ENCODE measurements around the gene GPR32. TPM values are rescaled to one million over a fixed set of nuclear protein-coding genes. Genes with fewer than 3 reads are reported as not detected.
"Not testable (repeated sequence)": the region's sequence is repeated elsewhere in the genome, so short reads cannot be mapped to it uniquely, and the experiment has no call there.

Gene GPR32
- polyA plus RNA-seq, 3 donors: not detected

DNA sequence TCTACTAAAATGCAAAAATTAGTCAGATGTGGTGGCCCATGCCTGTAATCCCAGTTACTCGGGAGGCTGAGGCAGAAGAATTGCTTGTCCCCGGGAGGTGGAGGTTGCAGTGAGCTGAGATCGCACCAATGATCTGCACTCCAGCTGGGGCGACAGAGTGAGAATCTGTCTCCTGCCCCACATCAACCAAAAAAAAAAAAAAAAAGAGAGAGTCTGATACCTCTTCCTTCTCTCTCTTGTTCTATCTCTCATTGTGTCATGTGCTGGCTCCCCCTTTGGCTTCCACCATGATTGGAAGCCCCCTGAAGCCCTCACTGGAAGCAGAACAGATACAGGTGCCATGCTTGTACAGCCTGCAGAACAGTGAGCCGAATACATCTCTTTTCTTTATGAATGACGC lies 26.7 kb upstream of the GPR32 start:
- H3K4me1 ChIP-seq (ENCODE audit: control insufficient read depth in 1 of 2, insufficient read depth in 2 of 2, low read length in 2 of 2): no peaks in the 10 kb centered on the region
- peaks cover 0 to 2% (median 0%) of the 10 kb centered on the region in 7 donors for H3K9me3 Mint-ChIP-seq
- H3K9me3 ChIP-seq (replicated peaks in 1 of 2; ENCODE audit: control insufficient read depth in 1 of 2, insufficient read depth in 1 of 2, low read length in 2 of 2): no peaks in the 10 kb centered on the region
- intact Hi-C loops (cut with micrococcal nuclease): no loop called here
- H3K27me3 ChIP-seq (ENCODE audit: control insufficient read depth in 2 of 2, insufficient read depth in 2 of 2, low read length in 2 of 2): peaks cover 0 to 5% of the 10 kb centered on the region in 2 donors
- peaks cover 2% of the 10 kb centered on the region for H3K4me1 Mint-ChIP-seq
- DNase-seq: no peak
- TF ChIP-seq, protein P1, sequence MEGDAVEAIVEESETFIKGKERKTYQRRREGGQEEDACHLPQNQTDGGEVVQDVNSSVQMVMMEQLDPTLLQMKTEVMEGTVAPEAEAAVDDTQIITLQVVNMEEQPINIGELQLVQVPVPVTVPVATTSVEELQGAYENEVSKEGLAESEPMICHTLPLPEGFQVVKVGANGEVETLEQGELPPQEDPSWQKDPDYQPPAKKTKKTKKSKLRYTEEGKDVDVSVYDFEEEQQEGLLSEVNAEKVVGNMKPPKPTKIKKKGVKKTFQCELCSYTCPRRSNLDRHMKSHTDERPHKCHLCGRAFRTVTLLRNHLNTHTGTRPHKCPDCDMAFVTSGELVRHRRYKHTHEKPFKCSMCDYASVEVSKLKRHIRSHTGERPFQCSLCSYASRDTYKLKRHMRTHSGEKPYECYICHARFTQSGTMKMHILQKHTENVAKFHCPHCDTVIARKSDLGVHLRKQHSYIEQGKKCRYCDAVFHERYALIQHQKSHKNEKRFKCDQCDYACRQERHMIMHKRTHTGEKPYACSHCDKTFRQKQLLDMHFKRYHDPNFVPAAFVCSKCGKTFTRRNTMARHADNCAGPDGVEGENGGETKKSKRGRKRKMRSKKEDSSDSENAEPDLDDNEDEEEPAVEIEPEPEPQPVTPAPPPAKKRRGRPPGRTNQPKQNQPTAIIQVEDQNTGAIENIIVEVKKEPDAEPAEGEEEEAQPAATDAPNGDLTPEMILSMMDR (IDR thresholded peaks at IDR 0.05): no peak
- no peak overlapping the region for H3K9ac ChIP-seq (ENCODE audit: insufficient read depth, low read length, poor library complexity, severe bottlenecking)
- no peaks in the 10 kb centered on the region for H3K36me3 Mint-ChIP-seq
- no peaks in the 10 kb centered on the region for H3K36me3 ChIP-seq (replicated peaks in 1 of 2; ENCODE audit: control insufficient read depth in 1 of 2, insufficient read depth in 2 of 2, low read length in 2 of 2)
- 93% methylated on average over 3 of the region's 6 CpGs for whole genome bisulfite sequencing (ENCODE audit: insufficient coverage)
- no peak overlapping the region for H3K4me3 Mint-ChIP-seq
- H2AFZ ChIP-seq (ENCODE audit: insufficient read depth, low read depth, low read length, poor library complexity, severe bottlenecking): no peak overlapping the region
- H3K4me3 ChIP-seq (replicated peaks in 1 of 3; ENCODE audit: low read depth in 2 of 3, low read length in 3 of 3): no peak overlapping the region
- peaks cover 7 to 26% (median 15%) of the 10 kb centered on the region in 3 donors for H3K27me3 Mint-ChIP-seq (ENCODE audit: low read depth in 3 of 3)
- no peak overlapping the region for H3K4me2 ChIP-seq (replicated peaks; ENCODE audit: extremely low read depth, low read length, poor library complexity, severe bottlenecking)
- H3K27ac ChIP-seq (ENCODE audit: low read depth in 1 of 2, low read length in 2 of 2): no peak overlapping the region
- no peaks in the 10 kb centered on the region for H4K20me1 ChIP-seq (ENCODE audit: insufficient read depth, low read length)
- no peaks in the 10 kb centered on the region for H3K79me2 ChIP-seq (ENCODE audit: insufficient read depth, low read length)
- no peak overlapping the region for H3K27ac Mint-ChIP-seq

DNA sequence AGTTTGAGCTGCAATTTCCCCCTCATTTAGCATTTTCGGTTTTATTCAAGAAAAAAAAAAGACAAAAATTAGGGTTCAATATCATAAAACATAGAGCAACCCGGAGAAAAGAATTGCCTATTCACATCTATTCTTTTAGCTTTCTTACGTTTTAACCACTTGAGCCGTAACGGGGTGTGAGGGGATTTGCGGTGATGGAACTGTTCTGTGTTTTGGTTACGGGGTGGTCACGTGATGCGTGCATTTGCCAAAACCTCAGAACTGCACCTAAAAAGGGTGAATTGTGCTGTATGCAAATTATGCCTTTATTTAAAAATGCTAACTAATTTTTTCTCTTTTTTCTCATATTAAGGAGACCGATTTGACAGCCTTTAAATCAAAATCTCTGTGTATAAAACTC lies 25.0 kb upstream of the GPR32 start:
- Histone ChIP-seq H3K9ac (ENCODE audit: insufficient read depth, low read length, poor library complexity, severe bottlenecking) (no peak overlapping the region), H3K27me3 (ENCODE audit: control insufficient read depth in 2 of 2, insufficient read depth in 2 of 2, low read length in 2 of 2) (peaks cover 0 to 5% of the 10 kb centered on the region in 2 donors), H4K20me1 (ENCODE audit: insufficient read depth, low read length) (no peaks in the 10 kb centered on the region), H3K36me3 (replicated peaks in 1 of 2; ENCODE audit: control insufficient read depth in 1 of 2, insufficient read depth in 2 of 2, low read length in 2 of 2) (no peaks in the 10 kb centered on the region), H3K4me1 (ENCODE audit: control insufficient read depth in 1 of 2, insufficient read depth in 2 of 2, low read length in 2 of 2) (no peaks in the 10 kb centered on the region), H3K4me3 (replicated peaks in 1 of 3; ENCODE audit: low read depth in 2 of 3, low read length in 3 of 3) (no peak overlapping the region), H3K27ac (ENCODE audit: low read depth in 1 of 2, low read length in 2 of 2) (no peak overlapping the region), H3K4me2 (replicated peaks; ENCODE audit: extremely low read depth, low read length, poor library complexity, severe bottlenecking) (no peak overlapping the region), H3K79me2 (ENCODE audit: insufficient read depth, low read length) (no peaks in the 10 kb centered on the region), H3K9me3 (replicated peaks in 1 of 2; ENCODE audit: control insufficient read depth in 1 of 2, insufficient read depth in 1 of 2, low read length in 2 of 2) (no peaks in the 10 kb centered on the region), H2AFZ (ENCODE audit: insufficient read depth, low read depth, low read length, poor library complexity, severe bottlenecking) (no peak overlapping the region)
- Mint-ChIP-seq H3K4me3 (no peak overlapping the region), H3K27ac (no peak overlapping the region), H3K9me3 (peaks cover 0 to 3% (median 0%) of the 10 kb centered on the region in 7 donors), H3K36me3 (no peaks in the 10 kb centered on the region), H3K27me3 (ENCODE audit: low read depth in 3 of 3) (peaks cover 11 to 18% (median 15%) of the 10 kb centered on the region in 3 donors), H3K4me1 (no peaks in the 10 kb centered on the region)
- no peak for DNase-seq
- TF ChIP-seq, protein P1 (IDR thresholded peaks at IDR 0.05): no peak
- intact Hi-C loops (cut with micrococcal nuclease): no loop called here
- WGBS (ENCODE audit: insufficient coverage): no CpG with 5 or more reads among the region's 10 CpGs

DNA sequence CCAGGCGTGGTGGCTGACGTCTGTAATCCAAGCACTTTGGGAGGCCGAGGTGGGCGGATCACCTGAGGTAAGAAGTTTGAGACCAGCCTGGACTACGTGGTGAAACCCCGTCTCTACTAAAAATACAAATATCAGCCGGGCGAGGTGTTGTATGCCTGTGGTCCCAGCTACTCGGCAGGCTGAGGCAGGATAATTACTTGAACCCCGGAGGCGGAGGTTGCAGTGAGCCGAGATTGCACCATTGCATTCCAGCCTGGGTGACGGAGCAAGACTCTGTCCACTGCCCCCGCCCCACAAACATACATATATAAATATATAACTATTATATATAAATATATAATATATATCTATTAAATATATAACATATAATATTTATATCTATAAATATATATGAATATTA lies 23.1 kb upstream of the GPR32 start:
- 94% methylated on average over 7 of the region's 14 CpGs for WGBS (ENCODE audit: insufficient coverage)
- H3K9me3 Mint-ChIP-seq; H3K36me3 Mint-ChIP-seq; H3K9ac ChIP-seq (ENCODE audit: insufficient read depth, low read length, poor library complexity, severe bottlenecking); H3K4me2 ChIP-seq (replicated peaks; ENCODE audit: extremely low read depth, low read length, poor library complexity, severe bottlenecking); DNase-seq; H2AFZ ChIP-seq (ENCODE audit: insufficient read depth, low read depth, low read length, poor library complexity, severe bottlenecking); H3K4me1 Mint-ChIP-seq; H3K27ac Mint-ChIP-seq; H4K20me1 ChIP-seq (ENCODE audit: insufficient read depth, low read length); H3K27me3 ChIP-seq (ENCODE audit: control insufficient read depth in 2 of 2, insufficient read depth in 2 of 2, low read length in 2 of 2); H3K4me1 ChIP-seq (ENCODE audit: control insufficient read depth in 1 of 2, insufficient read depth in 2 of 2, low read length in 2 of 2); H3K9me3 ChIP-seq (replicated peaks in 1 of 2; ENCODE audit: control insufficient read depth in 1 of 2, insufficient read depth in 1 of 2, low read length in 2 of 2); H3K79me2 ChIP-seq (ENCODE audit: insufficient read depth, low read length); H3K4me3 Mint-ChIP-seq; H3K4me3 ChIP-seq (replicated peaks in 1 of 3; ENCODE audit: low read depth in 2 of 3, low read length in 3 of 3); intact Hi-C loops (cut with micrococcal nuclease); H3K27ac ChIP-seq (ENCODE audit: low read depth in 1 of 2, low read length in 2 of 2); H3K36me3 ChIP-seq (replicated peaks in 1 of 2; ENCODE audit: control insufficient read depth in 1 of 2, insufficient read depth in 2 of 2, low read length in 2 of 2): not testable (repeated sequence)
- peaks cover 7 to 15% (median 10%) of the 10 kb centered on the region in 3 donors for H3K27me3 Mint-ChIP-seq (ENCODE audit: low read depth in 3 of 3)

All from CD14-positive monocyte (primary cell).